MM.1S (cell line): ENCODE measurements around the gene CD40.
"Not testable (repeated sequence)": the region's sequence is repeated elsewhere in the genome, so short reads cannot be mapped to it uniquely, and the experiment has no call there.

Source experiments
- DNase-seq: peaks from one replicate; pipeline ENCODE4 v3.0.0-alpha.2; 2015
- H2AFZ ChIP-seq: fragments of 300-600 bp; sonication (generic); 2 replicates; pipeline ENCODE4 v1.6.0; 2016; ENCODE audit warnings: antibody characterized with exemption, low read length
- H3F3A ChIP-seq: fragments of 300-600 bp; sonication (generic); 2 replicates; pipeline ENCODE4 v1.6.1; 2016; ENCODE audit warnings: mild to moderate bottlenecking, antibody characterized with exemption, low read length, moderate library complexity, mixed read lengths; ENCODE audit not compliant: insufficient read depth
- H3K27ac ChIP-seq: fragments of 300-600 bp; sonication (generic); 2 replicates; pipeline ENCODE4 v1.5.1; 2016; ENCODE audit warnings: mild to moderate bottlenecking, low read length
- H3K27me3 ChIP-seq: fragments of 300-600 bp; sonication (generic); replicated peaks from 2 replicates; pipeline ENCODE4 v1.6.0; 2016; ENCODE audit warnings: low read length; ENCODE audit not compliant: insufficient read depth
- H3K36me3 ChIP-seq: fragments of 300-600 bp; sonication (generic); replicated peaks from 2 replicates; pipeline ENCODE4 v1.6.1; 2016; ENCODE audit warnings: mild to moderate bottlenecking, low read length, mixed read lengths; ENCODE audit not compliant: insufficient read depth
- H3K4me1 ChIP-seq: fragments of 300-600 bp; sonication (generic); 2 replicates; pipeline ENCODE4 v1.6.1; 2016; ENCODE audit warnings: low read length, mixed read lengths
- H3K4me2 ChIP-seq: fragments of 300-600 bp; sonication (generic); 2 replicates; pipeline ENCODE4 v1.6.0; 2016; ENCODE audit warnings: low read depth, low read length
- H3K4me3 ChIP-seq: fragments of 300-600 bp; sonication (generic); 2 replicates; pipeline ENCODE4 v1.5.1; 2016; ENCODE audit warnings: low read length, mixed read lengths
- H3K79me2 ChIP-seq: fragments of 300-600 bp; sonication (generic); 2 replicates; pipeline ENCODE4 v1.6.1; 2016; ENCODE audit warnings: mixed run types, low read length, mixed read lengths
- H3K9ac ChIP-seq: fragments of 300-600 bp; sonication (generic); 2 replicates; pipeline ENCODE4 v1.6.1; 2016; ENCODE audit warnings: low read length, mixed read lengths
- H3K9me2 ChIP-seq: fragments of 300-600 bp; sonication (generic); replicated peaks from 2 replicates; pipeline ENCODE4 v1.6.1; 2016; ENCODE audit warnings: mild to moderate bottlenecking, low read length, mixed read lengths; ENCODE audit not compliant: insufficient read depth
- H3K9me3 ChIP-seq: fragments of 300-600 bp; sonication (generic); replicated peaks from 2 replicates; pipeline ENCODE4 v1.6.1; 2016; ENCODE audit warnings: mild to moderate bottlenecking, low read length, mixed read lengths; ENCODE audit not compliant: insufficient read depth
- H4K20me1 ChIP-seq: fragments of 300-600 bp; sonication (generic); 2 replicates; pipeline ENCODE4 v1.6.1; 2016; ENCODE audit warnings: mild to moderate bottlenecking, low read length, moderate library complexity, mixed read lengths; ENCODE audit not compliant: insufficient read depth
- EZH2 ChIP-seq: fragments of 300-600 bp; sonication (generic); optimal IDR thresholded peaks from 2 replicates; pipeline ENCODE3; 2017; ENCODE audit warnings: low read depth, mild to moderate bottlenecking, antibody characterized with exemption, low read length, mixed read lengths
- EZH2phosphoT487 ChIP-seq: fragments of 300-600 bp; sonication (generic); IDR thresholded peaks from 2 replicates; pipeline ENCODE4 v1.6.1; 2018; ENCODE audit warnings: antibody characterized with exemption, low read length
- TF ChIP-seq, protein P1 (sequence below): fragments of 300-600 bp; sonication (generic); IDR thresholded peaks from 2 replicates; pipeline ENCODE4 v1.5.1; 2016; ENCODE audit warnings: antibody characterized with exemption, low read length, mixed read lengths

CD40 gene

DNA sequence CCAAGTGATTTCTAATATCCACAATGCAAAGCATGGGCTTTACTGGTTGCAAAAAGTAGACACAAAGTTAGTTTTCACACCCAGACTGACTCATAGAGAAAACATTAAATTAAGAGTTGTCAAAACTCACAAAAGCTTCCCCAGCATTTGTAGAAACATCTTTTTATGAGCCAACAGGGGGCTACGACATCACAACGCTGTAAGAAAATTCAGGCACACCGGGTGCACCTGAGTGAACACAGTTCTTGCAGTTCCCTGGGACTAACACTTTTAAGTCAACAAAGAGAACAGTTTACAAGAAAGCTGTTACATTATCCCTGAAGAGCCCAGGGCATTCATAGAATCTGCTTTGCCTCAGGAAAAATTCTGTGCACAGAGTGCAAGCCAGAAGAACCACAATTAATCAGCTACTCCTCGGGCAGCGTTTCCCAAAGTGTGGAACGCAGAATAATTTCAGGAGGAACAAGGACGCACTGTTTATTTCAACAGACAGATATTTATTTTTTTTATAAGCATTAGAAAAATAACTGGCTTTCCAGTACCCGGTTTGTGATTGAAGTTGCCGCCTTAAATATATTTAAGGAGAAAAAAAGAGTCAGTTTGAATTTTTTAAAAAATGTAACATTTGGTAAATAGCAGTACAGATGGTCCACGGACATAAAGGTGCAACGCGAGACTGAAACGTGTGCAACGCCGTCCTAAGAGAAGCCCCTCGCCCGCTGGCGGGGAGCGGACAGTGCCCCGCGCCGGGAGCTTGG, 29.5 kb upstream of the CD40 start:
- H2AFZ ChIP-seq: no peak overlapping the region
- H3K27ac ChIP-seq: peak overlapping the region; percentile 82; the same call in 1 of the 2 replicates
- DNase-seq: peak; percentile 45
- TF ChIP-seq, protein P1, sequence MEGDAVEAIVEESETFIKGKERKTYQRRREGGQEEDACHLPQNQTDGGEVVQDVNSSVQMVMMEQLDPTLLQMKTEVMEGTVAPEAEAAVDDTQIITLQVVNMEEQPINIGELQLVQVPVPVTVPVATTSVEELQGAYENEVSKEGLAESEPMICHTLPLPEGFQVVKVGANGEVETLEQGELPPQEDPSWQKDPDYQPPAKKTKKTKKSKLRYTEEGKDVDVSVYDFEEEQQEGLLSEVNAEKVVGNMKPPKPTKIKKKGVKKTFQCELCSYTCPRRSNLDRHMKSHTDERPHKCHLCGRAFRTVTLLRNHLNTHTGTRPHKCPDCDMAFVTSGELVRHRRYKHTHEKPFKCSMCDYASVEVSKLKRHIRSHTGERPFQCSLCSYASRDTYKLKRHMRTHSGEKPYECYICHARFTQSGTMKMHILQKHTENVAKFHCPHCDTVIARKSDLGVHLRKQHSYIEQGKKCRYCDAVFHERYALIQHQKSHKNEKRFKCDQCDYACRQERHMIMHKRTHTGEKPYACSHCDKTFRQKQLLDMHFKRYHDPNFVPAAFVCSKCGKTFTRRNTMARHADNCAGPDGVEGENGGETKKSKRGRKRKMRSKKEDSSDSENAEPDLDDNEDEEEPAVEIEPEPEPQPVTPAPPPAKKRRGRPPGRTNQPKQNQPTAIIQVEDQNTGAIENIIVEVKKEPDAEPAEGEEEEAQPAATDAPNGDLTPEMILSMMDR: peak; percentile 13; the same call in 1 of the 2 replicates
- no peak for TF ChIP-seq EZH2phosphoT487
- H3K4me3 ChIP-seq: peak overlapping the region; percentile 77
- H3K4me2 ChIP-seq: peak overlapping the region; percentile 83
- peaks cover 59% of the 10 kb centered on the region for H3K79me2 ChIP-seq
- peak overlapping the region; percentile 93 for H3K9ac ChIP-seq
- peaks cover 51% of the 10 kb centered on the region for H4K20me1 ChIP-seq
- H3K9me3 ChIP-seq: no peaks in the 10 kb centered on the region
- no peaks in the 10 kb centered on the region for H3K36me3 ChIP-seq
- peaks cover 9% of the 10 kb centered on the region for H3K4me1 ChIP-seq
- no peaks in the 10 kb centered on the region for H3K27me3 ChIP-seq
- no peaks in the 10 kb centered on the region for H3F3A ChIP-seq
- no peaks in the 10 kb centered on the region for H3K9me2 ChIP-seq

DNA sequence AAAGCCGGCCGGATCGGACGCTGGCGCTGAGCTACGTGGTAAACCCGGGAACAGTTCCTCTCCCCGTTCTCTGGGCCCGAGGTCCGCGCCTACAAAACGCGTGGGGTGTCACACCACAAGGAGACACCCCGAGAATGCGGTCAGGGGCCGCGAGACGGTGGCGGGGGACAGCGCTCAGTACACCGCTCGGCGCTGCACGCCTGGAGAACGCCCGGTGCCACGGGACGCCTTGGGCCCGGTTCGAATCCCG, 29.0 kb upstream of the CD40 start:
- Histone ChIP-seq H3K4me3 (peak overlapping the region; percentile 77), H3K9me3 (no peaks in the 10 kb centered on the region), H3K27me3 (no peaks in the 10 kb centered on the region), H3K27ac (peak overlapping the region; percentile 82; the same call in 1 of the 2 replicates), H3K36me3 (no peaks in the 10 kb centered on the region), H3K4me2 (peak overlapping the region; percentile 83; the same call in 1 of the 2 replicates), H3K79me2 (peaks cover 54% of the 10 kb centered on the region), H3K4me1 (peaks cover 9% of the 10 kb centered on the region), H2AFZ (0 out of 2 replicates have a peak overlapping the region, but pooled peaks have one; percentile 17), H3K9ac (peak overlapping the region; percentile 93), H3K9me2 (no peaks in the 10 kb centered on the region), H3F3A (no peaks in the 10 kb centered on the region), H4K20me1 (peaks cover 48% of the 10 kb centered on the region)
- no peak for DNase-seq
- TF ChIP-seq, protein P1: no peak
- TF ChIP-seq EZH2phosphoT487 (no peak), EZH2 (no peak)

DNA sequence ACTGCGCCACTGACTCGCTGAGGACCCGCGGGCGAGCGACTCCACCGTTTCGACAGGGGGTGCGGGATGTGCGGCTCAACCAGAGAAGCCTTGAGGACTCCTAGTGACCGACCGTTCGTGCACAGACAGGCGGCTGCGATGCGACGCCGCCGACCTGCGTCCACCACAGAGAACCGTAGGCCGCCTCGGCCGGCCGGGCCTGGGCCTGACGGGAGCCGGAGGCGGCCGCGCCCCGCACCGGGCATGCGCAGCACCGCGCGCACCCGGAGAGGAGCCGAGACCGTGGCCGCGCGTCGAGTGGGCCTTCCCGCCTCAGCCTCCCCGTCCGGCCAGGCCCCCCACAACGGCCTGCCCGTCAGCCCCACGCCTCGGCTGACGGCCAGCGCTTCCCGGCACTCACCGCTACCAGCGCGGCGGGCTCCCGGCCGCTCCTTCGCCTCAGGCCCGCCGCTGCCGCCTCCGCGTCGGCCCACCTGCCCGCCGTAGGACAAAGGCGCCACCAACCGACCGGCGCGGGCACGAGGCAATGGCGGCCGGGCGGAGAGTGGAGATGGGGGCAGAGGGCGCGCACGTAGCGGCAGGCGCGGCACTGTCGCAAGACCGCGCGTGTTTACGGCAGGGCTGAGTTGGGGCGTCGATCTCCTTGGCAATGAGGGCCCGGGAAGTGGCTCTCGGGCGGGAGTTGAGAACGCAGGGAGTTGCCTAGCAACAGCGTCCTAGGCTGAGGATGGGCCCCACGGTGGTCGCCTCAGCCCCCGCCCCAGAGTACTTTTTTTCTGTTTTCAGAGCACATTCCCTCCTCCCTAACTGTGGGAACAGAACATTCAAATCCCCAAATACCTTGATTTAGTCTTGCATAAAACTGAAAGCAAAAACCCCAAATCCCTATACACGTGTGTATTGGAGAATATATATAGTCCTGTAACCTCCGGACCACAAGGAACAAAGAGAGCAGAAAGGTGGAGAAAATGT, 28.4 kb upstream of the CD40 start, which contains the start of gene NCOA5:
Gene NCOA5 (minus strand): TSS at position 546 of the 972 bp plus-strand sequence. CDS start 10,538 bp downstream, outside the sequence.
- H2AFZ ChIP-seq: peak within 1 kb of the TSS; percentile 76
- no peaks in the 10 kb centered on the region for H3K9me3 ChIP-seq
- TF ChIP-seq, protein P1: peak; percentile 11; the same call in 1 of the 2 replicates
- TF ChIP-seq EZH2 (no peak), EZH2phosphoT487 (no peak)

DNA sequence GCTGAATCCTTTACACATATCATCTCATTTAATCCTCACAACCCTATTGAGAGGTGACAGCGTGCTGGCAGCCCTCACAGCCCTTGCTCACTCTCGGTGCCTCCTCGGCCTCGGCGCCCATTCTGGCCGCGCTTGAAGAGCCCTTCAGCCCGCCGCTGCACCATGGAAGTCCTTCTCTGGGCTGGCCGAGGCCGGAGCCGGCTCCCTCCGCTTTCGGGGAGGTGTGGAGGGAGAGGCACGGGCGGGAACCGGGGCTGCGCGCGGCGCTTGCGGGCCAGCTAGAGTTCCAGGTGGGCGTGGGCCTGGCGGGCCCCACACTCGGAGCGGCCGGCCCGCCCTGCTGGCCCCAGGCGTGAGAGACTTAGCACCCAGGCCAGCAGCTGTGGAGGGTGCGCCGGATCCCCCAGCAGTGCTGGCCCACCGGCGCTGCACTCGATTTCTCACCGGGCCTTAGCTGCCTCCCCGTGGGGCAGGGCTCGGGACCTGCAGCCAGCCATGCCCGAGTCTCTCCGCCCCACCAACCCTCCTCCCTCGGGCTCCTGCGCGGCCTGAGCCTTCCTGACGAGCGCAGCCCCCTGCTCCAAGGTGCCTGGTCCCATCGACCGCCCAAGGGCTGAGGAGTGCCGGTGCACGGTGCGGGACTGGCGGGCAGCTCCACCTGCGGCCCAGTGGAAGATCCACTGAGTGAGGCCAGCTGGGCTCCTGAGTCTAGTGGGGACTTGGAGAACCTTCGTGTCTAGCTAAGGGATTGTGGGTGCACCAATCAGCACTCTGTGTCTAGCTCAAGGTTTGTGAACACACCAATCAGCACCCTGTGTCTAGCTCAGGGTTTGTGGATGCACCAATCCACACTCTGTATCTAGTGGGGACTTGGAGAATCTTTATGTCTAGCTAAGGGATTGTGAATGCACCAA, 26.2 kb upstream of the CD40 start:
- H3K27me3 ChIP-seq: not testable (repeated sequence)

More for the DNA sequence above, 28.4 kb upstream of the CD40 start, which contains the start of gene NCOA5:
- Histone ChIP-seq H4K20me1 (peaks cover 42% of the 10 kb centered on the region), H3K9ac (peak within 1 kb of the TSS; percentile 93), H3F3A (no peaks in the 10 kb centered on the region), H3K79me2 (peaks cover 47% of the 10 kb centered on the region), H3K9me2 (no peaks in the 10 kb centered on the region), H3K27ac (peak within 1 kb of the TSS; percentile 82; the same call in 1 of the 2 replicates), H3K4me1 (peaks cover 9% of the 10 kb centered on the region), H3K4me2 (peak within 1 kb of the TSS; percentile 83), H3K36me3 (no peaks in the 10 kb centered on the region), H3K4me3 (peak within 1 kb of the TSS; percentile 77), H3K27me3 (no peaks in the 10 kb centered on the region)
- peak; percentile 96 for DNase-seq

More for the DNA sequence above, 26.2 kb upstream of the CD40 start:
- not testable (repeated sequence) for H3K27ac ChIP-seq, H3K4me2 ChIP-seq, H3F3A ChIP-seq, DNase-seq, H3K4me3 ChIP-seq, H3K9me2 ChIP-seq, H3K9ac ChIP-seq, H2AFZ ChIP-seq, H3K36me3 ChIP-seq, H3K4me1 ChIP-seq, H3K9me3 ChIP-seq
- H3K79me2 ChIP-seq: peaks cover 26% of the 10 kb centered on the region
- peaks cover 21% of the 10 kb centered on the region for H4K20me1 ChIP-seq
